GM23338 (cell line): ENCODE results near the gene CES5A.

ENCODE experiments used
- CREB1 ChIP-seq: fragments of 250-450 bp; sonication (Bioruptor Pico); IDR thresholded peaks from 2 replicates; pipeline ENCODE4 v1.5.0; 2020; ENCODE audit warnings: low read depth, mild to moderate bottlenecking, moderate library complexity
- CTCF ChIP-seq, 2 experiments: fragments of 200-600 bp in 1 of 2; sonication (generic) in 1 of 2; conservative IDR thresholded peaks; 2 replicates each; pipeline versions ENCODE4 v1.5.1 to v1.6.1; 2016 to 2017; ENCODE audit warnings: antibody characterized with exemption in 2 of 2, low read depth in 2 of 2, mild to moderate bottlenecking in 2 of 2, moderate library complexity in 1 of 2
- EZH2 ChIP-seq: fragments of 200-600 bp; sonication (generic); IDR thresholded peaks from one replicate; pipeline ENCODE4 v1.8.0; 2017; ENCODE audit warnings: antibody characterized with exemption, mild to moderate bottlenecking, low read depth; ENCODE audit not compliant: unreplicated experiment
- EZH2phosphoT487 ChIP-seq: fragments of 200-600 bp; sonication (generic); IDR thresholded peaks from one replicate; pipeline ENCODE4 v1.8.1; 2018; ENCODE audit warnings: antibody characterized with exemption; ENCODE audit not compliant: unreplicated experiment
- JUNB ChIP-seq: IDR thresholded peaks from one replicate; pipeline ENCODE4 v1.6.1; 2016; ENCODE audit warnings: antibody characterized with exemption; ENCODE audit not compliant: unreplicated experiment
- POLR2AphosphoS5 ChIP-seq: IDR thresholded peaks from 2 replicates; pipeline ENCODE4 v1.6.1; 2016; ENCODE audit warnings: antibody characterized with exemption, low read depth
- STAT1 ChIP-seq: IDR thresholded peaks from one replicate; pipeline ENCODE4 v1.6.1; 2016; ENCODE audit warnings: antibody characterized with exemption; ENCODE audit not compliant: unreplicated experiment
- ZNF331 ChIP-seq: fragments of 250-450 bp; sonication (Bioruptor Pico); IDR thresholded peaks from 2 replicates; pipeline ENCODE4 v1.5.0; 2020; ENCODE audit warnings: low read depth, mild to moderate bottlenecking, moderate library complexity
- TF ChIP-seq, protein P1 (sequence below): IDR thresholded peaks from one replicate; pipeline ENCODE4 v1.6.1; 2018; ENCODE audit warnings: antibody characterized with exemption; ENCODE audit not compliant: unreplicated experiment

DNA sequence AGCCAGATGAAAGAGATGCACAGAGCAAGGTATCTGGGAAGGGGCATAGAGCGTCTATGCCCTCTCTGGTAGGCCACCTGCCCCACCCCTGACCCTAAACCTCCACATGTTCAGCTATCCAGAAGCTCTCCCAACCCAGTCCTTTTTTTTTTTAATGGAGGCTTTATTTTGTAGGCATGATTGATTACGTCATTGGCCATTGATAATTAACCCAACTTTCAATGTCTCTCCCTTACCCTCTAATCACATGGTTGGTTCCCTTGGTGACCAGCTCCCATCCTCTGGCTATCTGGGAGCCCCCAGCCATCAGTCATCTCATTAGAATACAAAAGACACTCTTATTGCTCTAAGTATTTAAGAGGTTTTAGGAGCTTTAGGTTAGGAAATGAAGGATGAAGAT, 14.3 kb upstream of the CES5A start:
- no peak for TF ChIP-seq CTCF (conservative IDR thresholded peaks at IDR 0.05; ENCODE audit: low read depth in 2 of 2)
- no peak for TF ChIP-seq EZH2
- TF ChIP-seq EZH2phosphoT487: no peak
- TF ChIP-seq, protein P1, sequence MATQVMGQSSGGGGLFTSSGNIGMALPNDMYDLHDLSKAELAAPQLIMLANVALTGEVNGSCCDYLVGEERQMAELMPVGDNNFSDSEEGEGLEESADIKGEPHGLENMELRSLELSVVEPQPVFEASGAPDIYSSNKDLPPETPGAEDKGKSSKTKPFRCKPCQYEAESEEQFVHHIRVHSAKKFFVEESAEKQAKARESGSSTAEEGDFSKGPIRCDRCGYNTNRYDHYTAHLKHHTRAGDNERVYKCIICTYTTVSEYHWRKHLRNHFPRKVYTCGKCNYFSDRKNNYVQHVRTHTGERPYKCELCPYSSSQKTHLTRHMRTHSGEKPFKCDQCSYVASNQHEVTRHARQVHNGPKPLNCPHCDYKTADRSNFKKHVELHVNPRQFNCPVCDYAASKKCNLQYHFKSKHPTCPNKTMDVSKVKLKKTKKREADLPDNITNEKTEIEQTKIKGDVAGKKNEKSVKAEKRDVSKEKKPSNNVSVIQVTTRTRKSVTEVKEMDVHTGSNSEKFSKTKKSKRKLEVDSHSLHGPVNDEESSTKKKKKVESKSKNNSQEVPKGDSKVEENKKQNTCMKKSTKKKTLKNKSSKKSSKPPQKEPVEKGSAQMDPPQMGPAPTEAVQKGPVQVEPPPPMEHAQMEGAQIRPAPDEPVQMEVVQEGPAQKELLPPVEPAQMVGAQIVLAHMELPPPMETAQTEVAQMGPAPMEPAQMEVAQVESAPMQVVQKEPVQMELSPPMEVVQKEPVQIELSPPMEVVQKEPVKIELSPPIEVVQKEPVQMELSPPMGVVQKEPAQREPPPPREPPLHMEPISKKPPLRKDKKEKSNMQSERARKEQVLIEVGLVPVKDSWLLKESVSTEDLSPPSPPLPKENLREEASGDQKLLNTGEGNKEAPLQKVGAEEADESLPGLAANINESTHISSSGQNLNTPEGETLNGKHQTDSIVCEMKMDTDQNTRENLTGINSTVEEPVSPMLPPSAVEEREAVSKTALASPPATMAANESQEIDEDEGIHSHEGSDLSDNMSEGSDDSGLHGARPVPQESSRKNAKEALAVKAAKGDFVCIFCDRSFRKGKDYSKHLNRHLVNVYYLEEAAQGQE: no peak
- TF ChIP-seq POLR2AphosphoS5: no peak
- no peak for TF ChIP-seq JUNB
- no peak for TF ChIP-seq CREB1 (CRISPR knock-in tag)
- no peak for TF ChIP-seq ZNF331 (CRISPR knock-in tag)
- TF ChIP-seq STAT1: no peak
